Superior temporal gyrus (tissue), 1 donor: ENCODE results near the gene ABLIM2.

Experiments used
- DNase-seq: peaks from one replicate; pipeline ENCODE4 v3.0.0-alpha.2; 2016; ENCODE audit errors: extremely low spot score

ABLIM2 gene

GRCh38 chr4:8005033-8005808 lies 153.4 kb downstream of the ABLIM2 start:
- no peak for DNase-seq

- no peak for DNase-seq
Observed at GRCh38 chr4:8004066-8004465, 154.5 kb downstream of the ABLIM2 start.

GRCh38 chr4:8002525-8003309 lies 155.9 kb downstream of the ABLIM2 start:
- no peak for DNase-seq

GRCh38 chr4:8001564-8002355 lies 156.9 kb downstream of the ABLIM2 start:
- no peak for DNase-seq

- DNase-seq, result no peak
Observed at GRCh38 chr4:8000721-8001491, 157.7 kb downstream of the ABLIM2 start.

GRCh38 chr4:8000247-8000646 lies 158.4 kb downstream of the ABLIM2 start:
- no peak for DNase-seq

GRCh38 chr4:7999695-8000094 lies 158.9 kb downstream of the ABLIM2 start:
- no peak for DNase-seq

- DNase-seq, result no peak
Observed at GRCh38 chr4:7999279-7999678, 159.3 kb downstream of the ABLIM2 start.

- DNase-seq, result no peak
Observed at GRCh38 chr4:7998447-7998846, 160.2 kb downstream of the ABLIM2 start.

- DNase-seq, result no peak
Observed at GRCh38 chr4:7995866-7996265, 162.7 kb downstream of the ABLIM2 start.

- no peak for DNase-seq
Observed at GRCh38 chr4:7995135-7995534, 163.5 kb downstream of the ABLIM2 start.

GRCh38 chr4:7993671-7994070 lies 164.9 kb downstream of the ABLIM2 start:
- no peak for DNase-seq

- no peak for DNase-seq
Observed at GRCh38 chr4:7992846-7993245, 165.8 kb downstream of the ABLIM2 start.

GRCh38 chr4:7990807-7991459 lies 167.7 kb downstream of the ABLIM2 start:
- no peak for DNase-seq

- no peak for DNase-seq
Observed at GRCh38 chr4:7989654-7990053, 169.0 kb downstream of the ABLIM2 start.

GRCh38 chr4:7988437-7988836 lies 170.2 kb downstream of the ABLIM2 start:
- DNase-seq, result no peak

- DNase-seq, result peak; percentile 88
Observed at GRCh38 chr4:7987148-7987989, 171.2 kb downstream of the ABLIM2 start.

- no peak for DNase-seq
Observed at GRCh38 chr4:7985891-7986441, 172.6 kb downstream of the ABLIM2 start.

GRCh38 chr4:7985072-7985471 lies 173.5 kb downstream of the ABLIM2 start:
- DNase-seq, result no peak
